Measurements from ENCODE around the gene ADAMTS2. TPM values are rescaled to one million over a fixed set of nuclear protein-coding genes. Genes with fewer than 3 reads are reported as not detected.
A peak's percentile ranks its signal among the peaks of the same experiment; 100 is the strongest.

ADAMTS2 gene
- total RNA-seq, 1 experiment from 2014 or later: 0.02 TPM

GRCh38 chr5:179161901-179162300 is 183.4 kb downstream of the ADAMTS2 start:
- no peak for DNase-seq (ENCODE audit: low read depth)

- DNase-seq (ENCODE audit: low read depth): peak; percentile 4
These were observed 184.7 kb downstream of the ADAMTS2 start for GRCh38 chr5:179160584-179160983.

- DNase-seq (ENCODE audit: low read depth): no peak
These were observed 186.7 kb downstream of the ADAMTS2 start for GRCh38 chr5:179158556-179158955.

- DNase-seq (ENCODE audit: low read depth): no peak
These were observed 190.0 kb downstream of the ADAMTS2 start for GRCh38 chr5:179154991-179155955.

GRCh38 chr5:179154346-179154990 is 190.8 kb downstream of the ADAMTS2 start:
- no peak for DNase-seq (ENCODE audit: low read depth)

GRCh38 chr5:179153921-179154345 is 191.3 kb downstream of the ADAMTS2 start:
- DNase-seq (ENCODE audit: low read depth): no peak

- no peak for DNase-seq (ENCODE audit: low read depth)
These were observed 191.8 kb downstream of the ADAMTS2 start for GRCh38 chr5:179153341-179153901.

- DNase-seq (ENCODE audit: low read depth): no peak
These were observed 192.3 kb downstream of the ADAMTS2 start for GRCh38 chr5:179152941-179153340.

- DNase-seq (ENCODE audit: low read depth): no peak
These were observed 192.9 kb downstream of the ADAMTS2 start for GRCh38 chr5:179152144-179152895.

GRCh38 chr5:179151286-179152118 is 193.8 kb downstream of the ADAMTS2 start:
- DNase-seq (ENCODE audit: low read depth): no peak

GRCh38 chr5:179150011-179150410 is 195.2 kb downstream of the ADAMTS2 start:
- DNase-seq (ENCODE audit: low read depth): no peak

GRCh38 chr5:179149278-179149677 is 196.0 kb downstream of the ADAMTS2 start:
- no peak for DNase-seq (ENCODE audit: low read depth)

- no peak for DNase-seq (ENCODE audit: low read depth)
These were observed 196.5 kb downstream of the ADAMTS2 start for GRCh38 chr5:179148703-179149170.

- no peak for DNase-seq (ENCODE audit: low read depth)
These were observed 197.1 kb downstream of the ADAMTS2 start for GRCh38 chr5:179147991-179148702.

- peak; percentile 9 for DNase-seq (ENCODE audit: low read depth)
These were observed 199.0 kb downstream of the ADAMTS2 start for GRCh38 chr5:179146277-179146676.

- peak; percentile 22 for DNase-seq (ENCODE audit: low read depth)
These were observed 201.8 kb downstream of the ADAMTS2 start for GRCh38 chr5:179143446-179143845.

- peak; percentile 55 for DNase-seq (ENCODE audit: low read depth)
These were observed 202.6 kb downstream of the ADAMTS2 start for GRCh38 chr5:179142434-179143198.

GRCh38 chr5:179141867-179142266 is 203.4 kb downstream of the ADAMTS2 start:
- DNase-seq (ENCODE audit: low read depth): no peak

GRCh38 chr5:179140293-179140692 is 205.0 kb downstream of the ADAMTS2 start:
- DNase-seq (ENCODE audit: low read depth): no peak

GRCh38 chr5:179139936-179140235 is 205.4 kb downstream of the ADAMTS2 start:
- no peak for DNase-seq (ENCODE audit: low read depth)

All from M059J (cell line).